Keratinocyte (primary cell): ENCODE data around the gene ATRAID. TPM values are rescaled to one million over a fixed set of nuclear protein-coding genes. Genes with fewer than 3 reads are reported as not detected.

Experiments used
- DNase-seq: peaks from one replicate; pipeline ENCODE4 v3.0.0-alpha.2; 2011; ENCODE audit warnings: low read depth, missing footprints, low spot score
- FAIRE-seq: peaks from 2 replicates; lab custom pipeline; 2011; peaks lifted over from hg19 to GRCh38; lab: Jason Lieb, UNC
- H2AFZ ChIP-seq: 2 replicates; pipeline ENCODE4 v1.6.0; 2012; ENCODE audit warnings: low read length, control low read depth, inconsistent platforms; ENCODE audit not compliant: control insufficient read depth
- H3K27ac ChIP-seq: 2 replicates; pipeline ENCODE4 v1.5.1; 2011; ENCODE audit warnings: low read length; ENCODE audit not compliant: control insufficient read depth, insufficient read depth
- H3K27me3 ChIP-seq: 3 replicates; pipeline ENCODE4 v1.6.0; 2011; ENCODE audit warnings: low read length; ENCODE audit not compliant: control insufficient read depth, insufficient read depth; ENCODE audit errors: extremely low read depth
- H3K36me3 ChIP-seq, 2 experiments: 2 replicates in 1 of 2; 3 replicates in 1 of 2; pipeline ENCODE4 v1.5.1; 2011; ENCODE audit warnings: low read length in 2 of 2, mild to moderate bottlenecking in 1 of 2; ENCODE audit not compliant: control insufficient read depth in 2 of 2, insufficient read depth in 2 of 2; ENCODE audit errors: extremely low read depth in 1 of 2
- H3K4me1 ChIP-seq: 3 replicates; pipeline ENCODE4 v1.5.1; 2011; ENCODE audit warnings: low read length; ENCODE audit not compliant: control insufficient read depth, insufficient read depth; ENCODE audit errors: extremely low read depth
- H3K4me2 ChIP-seq: 3 replicates; pipeline ENCODE4 v1.6.0; 2011; ENCODE audit warnings: low read depth, low read length; ENCODE audit not compliant: control insufficient read depth, insufficient read depth; ENCODE audit errors: extremely low read depth
- H3K4me3 ChIP-seq, 3 experiments: fragments of 200-600 bp in 1 of 3; sonication (generic) in 1 of 3; 2 replicates in 2 of 3; 3 replicates in 1 of 3; pipeline ENCODE4 v1.5.1; 2011 to 2016; ENCODE audit warnings: low read length in 3 of 3, mild to moderate bottlenecking in 3 of 3, control low read depth in 2 of 3, inconsistent platforms in 1 of 3, low read depth in 1 of 3, mixed read lengths in 1 of 3, mixed run types in 1 of 3, moderate library complexity in 1 of 3; ENCODE audit not compliant: control insufficient read depth in 2 of 3, insufficient read depth in 2 of 3; ENCODE audit errors: extremely low read depth in 1 of 3
- H3K79me2 ChIP-seq: 2 replicates; pipeline ENCODE4 v1.6.0; 2012; ENCODE audit warnings: low read length; ENCODE audit not compliant: control insufficient read depth, insufficient read depth
- H3K9ac ChIP-seq: 3 replicates; pipeline ENCODE4 v1.6.0; 2011; ENCODE audit warnings: low read length; ENCODE audit not compliant: control insufficient read depth, insufficient read depth; ENCODE audit errors: extremely low read depth
- H3K9me1 ChIP-seq: 3 replicates; pipeline ENCODE4 v1.6.0; 2011; ENCODE audit warnings: low read length; ENCODE audit not compliant: control insufficient read depth, insufficient read depth; ENCODE audit errors: extremely low read depth
- H3K9me3 ChIP-seq: 2 replicates; pipeline ENCODE4 v1.5.1; 2012; ENCODE audit warnings: low read depth, low read length; ENCODE audit not compliant: control insufficient read depth
- H4K20me1 ChIP-seq: 3 replicates; pipeline ENCODE4 v1.6.0; 2011; ENCODE audit warnings: low read length; ENCODE audit not compliant: control insufficient read depth, insufficient read depth; ENCODE audit errors: extremely low read depth
- EZH2 ChIP-seq: IDR thresholded peaks from one replicate; pipeline ENCODE4 v1.6.1; 2012; ENCODE audit warnings: inconsistent platforms, mild to moderate bottlenecking, low read length, moderate library complexity
- dilution Hi-C: fragments of 300-500 bp; cut with MboI; formaldehyde crosslinking; loops from one replicate; pipeline ENCODE4 v1.7.0; 2020; ENCODE audit warnings: low sequenced_read_pairs; ENCODE audit not compliant: extremely low pct_ligation_motif_present
- polyA plus RNA-seq, 5 experiments: library from polyadenylated mRNA; depleted of rRNA in 3 of 5; stranded (reverse) in 3 of 5; stranded (forward) in 1 of 5; unstranded in 1 of 5; fragments of >200 nt; gene quantifications; 1 replicate in 1 of 5; 2 replicates in 3 of 5; 3 replicates in 1 of 5; pipeline versions ENCODE4 v1.2.1 to v1.2.3, GENCODE V29; 2011 to 2012; ENCODE audit warnings: missing spikeins in 2 of 5, low read depth in 1 of 5, low replicate concordance in 1 of 5
- TF ChIP-seq, protein P1 (sequence below), 3 experiments: IDR thresholded peaks in 1 of 3; conservative IDR thresholded peaks in 1 of 3; optimal IDR thresholded peaks in 1 of 3; 2 replicates in 2 of 3; 3 replicates in 1 of 3; pipeline versions ENCODE3 to v1.5.1; 2011; ENCODE audit warnings: low read length in 3 of 3, mild to moderate bottlenecking in 3 of 3, moderate library complexity in 2 of 3, control low read depth in 1 of 3, inconsistent platforms in 1 of 3; ENCODE audit not compliant: insufficient read depth in 2 of 3; ENCODE audit errors: extremely low read depth in 1 of 3

The ATRAID gene
- polyA plus RNA-seq, 1 donor (not counting 4 experiments of a cell fraction or from before 2014, with no cell fraction given) = 154 TPM

DNA sequence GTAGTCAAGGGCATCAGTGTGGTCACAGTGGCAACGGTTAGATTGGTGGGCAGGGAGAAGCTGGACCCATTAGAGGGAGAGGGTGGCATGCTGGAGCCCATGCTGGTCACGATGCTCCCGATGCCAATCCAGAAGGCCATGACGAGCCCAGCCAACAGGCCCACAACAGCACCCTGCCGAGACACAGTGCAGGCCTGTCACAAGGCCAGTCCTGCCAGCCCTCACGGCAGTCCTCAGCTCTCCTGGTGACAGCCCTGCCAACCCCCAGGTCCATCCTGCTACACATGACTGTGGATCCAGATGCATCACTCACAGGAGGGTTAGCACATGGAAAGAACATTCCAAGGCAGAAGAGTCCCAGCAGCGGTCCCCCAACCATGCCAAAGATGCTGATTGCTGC is 10.2 kb upstream of the ATRAID start:
- Histone ChIP-seq H3K4me3 (no peak overlapping the region), H3K4me2 (no peak overlapping the region), H3K27ac (no peak overlapping the region), H3K9me1 (no peaks in the 10 kb centered on the region), H3K4me1 (peaks cover 3% of the 10 kb centered on the region), H4K20me1 (no peaks in the 10 kb centered on the region), H3K27me3 (no peaks in the 10 kb centered on the region), H3K9ac (no peak overlapping the region), H2AFZ (no peak overlapping the region), H3K36me3 (peaks cover 28 to 45% of the 10 kb centered on the region in 2 experiments), H3K9me3 (no peaks in the 10 kb centered on the region), H3K79me2 (no peaks in the 10 kb centered on the region)
- TF ChIP-seq, protein P1, sequence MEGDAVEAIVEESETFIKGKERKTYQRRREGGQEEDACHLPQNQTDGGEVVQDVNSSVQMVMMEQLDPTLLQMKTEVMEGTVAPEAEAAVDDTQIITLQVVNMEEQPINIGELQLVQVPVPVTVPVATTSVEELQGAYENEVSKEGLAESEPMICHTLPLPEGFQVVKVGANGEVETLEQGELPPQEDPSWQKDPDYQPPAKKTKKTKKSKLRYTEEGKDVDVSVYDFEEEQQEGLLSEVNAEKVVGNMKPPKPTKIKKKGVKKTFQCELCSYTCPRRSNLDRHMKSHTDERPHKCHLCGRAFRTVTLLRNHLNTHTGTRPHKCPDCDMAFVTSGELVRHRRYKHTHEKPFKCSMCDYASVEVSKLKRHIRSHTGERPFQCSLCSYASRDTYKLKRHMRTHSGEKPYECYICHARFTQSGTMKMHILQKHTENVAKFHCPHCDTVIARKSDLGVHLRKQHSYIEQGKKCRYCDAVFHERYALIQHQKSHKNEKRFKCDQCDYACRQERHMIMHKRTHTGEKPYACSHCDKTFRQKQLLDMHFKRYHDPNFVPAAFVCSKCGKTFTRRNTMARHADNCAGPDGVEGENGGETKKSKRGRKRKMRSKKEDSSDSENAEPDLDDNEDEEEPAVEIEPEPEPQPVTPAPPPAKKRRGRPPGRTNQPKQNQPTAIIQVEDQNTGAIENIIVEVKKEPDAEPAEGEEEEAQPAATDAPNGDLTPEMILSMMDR (optimal IDR thresholded peaks at IDR 0.05 in 1 of 3, IDR thresholded peaks at IDR 0.05 in 1 of 3, conservative IDR thresholded peaks at IDR 0.05 in 1 of 3; ENCODE audit: extremely low read depth in 1 of 3, insufficient read depth in 2 of 3, low read length in 3 of 3) = no peak
- TF ChIP-seq EZH2 = no peak
- FAIRE-seq (no peak), DNase-seq (no peak)
- dilution Hi-C loops = no loop called here

DNA sequence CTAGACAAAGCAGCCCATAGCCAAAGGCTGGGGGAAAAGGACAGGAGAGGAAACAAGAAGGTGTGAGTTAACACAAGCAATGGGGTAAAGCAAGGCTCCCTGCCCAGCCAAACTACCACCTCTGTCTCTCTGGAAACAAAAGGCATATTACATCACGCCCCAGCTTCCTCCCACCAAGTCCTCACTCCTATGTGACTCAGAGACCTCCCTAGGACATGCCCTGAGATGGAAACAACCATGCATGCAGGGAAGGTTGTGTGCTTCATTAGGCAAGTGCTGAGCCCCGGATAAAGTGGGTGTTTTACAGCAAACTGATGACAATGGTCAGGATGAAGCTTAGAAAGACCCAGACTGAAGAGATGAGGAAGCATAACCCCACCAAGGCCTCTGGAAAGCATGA is 9.0 kb upstream of the ATRAID start:
- Histone ChIP-seq H3K36me3 (peaks cover 38 to 57% of the 10 kb centered on the region in 2 experiments), H3K27ac (no peak overlapping the region), H3K79me2 (no peaks in the 10 kb centered on the region), H3K4me2 (no peak overlapping the region), H3K4me1 (peaks cover 3% of the 10 kb centered on the region), H3K9me1 (no peaks in the 10 kb centered on the region), H3K9me3 (no peaks in the 10 kb centered on the region), H2AFZ (no peak overlapping the region), H3K9ac (no peak overlapping the region), H3K4me3 (no peak overlapping the region), H4K20me1 (no peaks in the 10 kb centered on the region), H3K27me3 (no peaks in the 10 kb centered on the region)
- dilution Hi-C loops = no loop called here
- FAIRE-seq (no peak), DNase-seq (no peak)
- TF ChIP-seq EZH2 = no peak
- TF ChIP-seq, protein P1 (optimal IDR thresholded peaks at IDR 0.05 in 1 of 3, IDR thresholded peaks at IDR 0.05 in 1 of 3, conservative IDR thresholded peaks at IDR 0.05 in 1 of 3; ENCODE audit: extremely low read depth in 1 of 3, insufficient read depth in 2 of 3, low read length in 3 of 3) = no peak
